H4 (cell line): Measurements from ENCODE around the gene DAPK2. TPM values are rescaled to one million over a fixed set of nuclear protein-coding genes. Genes with fewer than 3 reads are reported as not detected.
A peak's percentile ranks its signal among the peaks of the same experiment; 100 is the strongest.

Experiments used
- DNase-seq: peaks from one replicate; pipeline ENCODE4 v3.0.0-alpha.2; 2015; ENCODE audit warnings: low spot score
- total RNA-seq: library from RNA; depleted of rRNA; stranded (reverse); fragments of >200 nt; shearing (Covaris generic); gene quantifications from 2 replicates; pipeline ENCODE4 v1.2.3, GENCODE V29; 2014

Gene DAPK2
- total RNA-seq, 1 experiment from 2014 or later = 0.39 TPM

- DNase-seq = no peak
Observed at GRCh38 chr15:63895787-63896218, 150.5 kb downstream of the DAPK2 start.

- DNase-seq = no peak
Observed at GRCh38 chr15:63895194-63895593, 151.1 kb downstream of the DAPK2 start.

GRCh38 chr15:63894662-63894949, 151.7 kb downstream of the DAPK2 start:
- DNase-seq = no peak

- DNase-seq = no peak
Observed at GRCh38 chr15:63893866-63894661, 152.2 kb downstream of the DAPK2 start.

GRCh38 chr15:63892794-63893441, 153.4 kb downstream of the DAPK2 start:
- no peak for DNase-seq

GRCh38 chr15:63891768-63892133, 154.5 kb downstream of the DAPK2 start:
- DNase-seq = no peak

GRCh38 chr15:63891079-63891767, 155.1 kb downstream of the DAPK2 start:
- peak; percentile 68 for DNase-seq

GRCh38 chr15:63890617-63891016, 155.7 kb downstream of the DAPK2 start:
- DNase-seq = no peak

- DNase-seq = no peak
Observed at GRCh38 chr15:63889831-63890230, 156.5 kb downstream of the DAPK2 start.

- no peak for DNase-seq
Observed at GRCh38 chr15:63888823-63889222, 157.5 kb downstream of the DAPK2 start.

GRCh38 chr15:63888146-63888545, 158.1 kb downstream of the DAPK2 start:
- DNase-seq = no peak

GRCh38 chr15:63887630-63888029, 158.7 kb downstream of the DAPK2 start:
- no peak for DNase-seq

GRCh38 chr15:63884953-63885352, 161.3 kb downstream of the DAPK2 start:
- no peak for DNase-seq

- DNase-seq = no peak
Observed at GRCh38 chr15:63881431-63881830, 164.9 kb downstream of the DAPK2 start.

- no peak for DNase-seq
Observed at GRCh38 chr15:63880744-63881143, 165.5 kb downstream of the DAPK2 start.

GRCh38 chr15:63879995-63880394, 166.3 kb downstream of the DAPK2 start:
- no peak for DNase-seq

GRCh38 chr15:63879211-63879610, 167.1 kb downstream of the DAPK2 start:
- DNase-seq = no peak

GRCh38 chr15:63877713-63878271, 168.5 kb downstream of the DAPK2 start:
- no peak for DNase-seq

GRCh38 chr15:63876085-63876662, 170.1 kb downstream of the DAPK2 start:
- no peak for DNase-seq

GRCh38 chr15:63874616-63875015, 171.7 kb downstream of the DAPK2 start:
- DNase-seq = no peak

GRCh38 chr15:63872759-63873510, 173.3 kb downstream of the DAPK2 start:
- DNase-seq = no peak
